Activated CD8-positive, alpha-beta T cell treated with anti-CD3 and anti-CD28 coated beads for 36 hours (primary cell): ENCODE measurements around the gene MYEF2. TPM values are rescaled to one million over a fixed set of nuclear protein-coding genes. Genes with fewer than 3 reads are reported as not detected.

Experiments used
- ATAC-seq: fragments of 200-7000 bp; cut with Tn5 transposase; one replicate; pipeline ENCODE4 v1.10.0; 2021; ENCODE audit warnings: mild to moderate bottlenecking, moderate library complexity
- CTCF ChIA-PET: fragments of 350-600 bp; sonication (Branson Sonifier 250); formaldehyde crosslinking; loops from one replicate; lab custom pipeline; 2021; ENCODE audit warnings: antibody characterized with exemption; lab: Charles Lee
- POLR2A ChIA-PET: fragments of 350-600 bp; sonication (Branson Sonifier 250); formaldehyde crosslinking; loops from one replicate; lab custom pipeline; 2021; ENCODE audit warnings: antibody characterized with exemption; lab: Charles Lee
- DNase-seq: peaks from one replicate; pipeline ENCODE4 v3.0.0-alpha.2; 2020
- H3K27ac Mint-ChIP-seq: one replicate; pipeline ENCODE4 v1.8.0; 2021; ENCODE audit warnings: mild to moderate bottlenecking, mixed read lengths
- H3K27me3 Mint-ChIP-seq: one replicate; pipeline ENCODE4 v1.8.0; 2021; ENCODE audit warnings: mixed read lengths
- H3K36me3 Mint-ChIP-seq: one replicate; pipeline ENCODE4 v1.8.0; 2021; ENCODE audit warnings: low read depth, mixed read lengths
- H3K4me1 Mint-ChIP-seq: one replicate; pipeline ENCODE4 v1.8.0; 2021; ENCODE audit warnings: low read depth, mixed read lengths
- H3K4me3 Mint-ChIP-seq: one replicate; pipeline ENCODE4 v1.8.0; 2021; ENCODE audit warnings: mild to moderate bottlenecking, moderate library complexity, mixed read lengths
- H3K9me3 Mint-ChIP-seq: one replicate; pipeline ENCODE4 v1.8.0; 2021; ENCODE audit warnings: mixed read lengths
- intact Hi-C: fragments of 100-400 bp; cut with micrococcal nuclease; formaldehyde crosslinking; loops from one replicate; pipeline ENCODE4 v1.10.0; 2022
- total RNA-seq, 2 experiments: library from RNA; stranded (reverse); gene quantifications; one replicate each; pipeline ENCODE4 v1.2.3, GENCODE V29; 2021
- TF ChIP-seq, protein P1 (sequence below): fragments of 200-600 bp; IDR thresholded peaks from one replicate; pipeline ENCODE4 v1.8.0; 2022; ENCODE audit warnings: antibody characterized with exemption, mild to moderate bottlenecking

Gene MYEF2
- total RNA-seq, 2 experiments from 2014 or later, result 25.7 to 26.6 TPM

DNA sequence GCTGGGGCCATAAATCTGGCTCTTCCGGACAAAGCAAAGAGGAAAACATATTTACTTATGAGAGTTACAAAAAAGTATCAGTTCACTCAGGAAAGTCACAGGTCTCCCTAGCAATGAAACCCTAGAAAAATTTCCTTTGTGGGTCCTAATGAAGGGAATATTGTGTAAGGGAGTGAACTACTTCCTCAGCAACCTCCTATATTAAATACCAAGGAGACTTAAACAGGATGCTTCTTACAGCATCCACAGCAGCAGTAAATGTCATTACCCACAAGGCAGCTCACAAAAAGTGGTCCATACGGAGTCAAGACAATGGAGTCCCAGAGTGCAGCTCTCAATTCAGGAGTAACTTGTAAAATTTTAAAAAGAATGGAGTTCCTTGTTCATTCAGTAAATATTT lies 72.2 kb downstream of the MYEF2 start:
- ATAC-seq, result no peak
- CTCF ChIA-PET, result no interaction called here
- peaks cover 12% of the 10 kb centered on the region for H3K27me3 Mint-ChIP-seq

DNA sequence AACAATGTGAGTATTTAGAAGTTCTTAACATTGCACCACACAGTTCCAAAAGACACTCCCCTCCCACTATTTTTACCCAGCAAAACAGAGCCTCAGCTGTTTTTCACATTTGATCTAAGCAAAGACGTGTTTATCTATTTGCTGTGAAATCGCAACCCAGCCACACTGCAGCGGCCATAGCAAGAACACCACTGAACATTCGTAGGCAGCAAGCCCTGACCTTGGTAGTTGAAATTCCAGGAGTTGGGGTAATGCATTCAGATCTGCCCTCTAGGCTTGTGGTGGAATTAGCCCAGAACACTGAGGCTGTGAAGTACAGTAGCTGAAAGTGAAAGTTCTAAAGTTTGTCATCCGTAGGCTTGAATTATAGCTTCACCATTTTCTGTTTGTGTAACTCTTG lies 74.4 kb downstream of the MYEF2 start:
- TF ChIP-seq, protein P1, sequence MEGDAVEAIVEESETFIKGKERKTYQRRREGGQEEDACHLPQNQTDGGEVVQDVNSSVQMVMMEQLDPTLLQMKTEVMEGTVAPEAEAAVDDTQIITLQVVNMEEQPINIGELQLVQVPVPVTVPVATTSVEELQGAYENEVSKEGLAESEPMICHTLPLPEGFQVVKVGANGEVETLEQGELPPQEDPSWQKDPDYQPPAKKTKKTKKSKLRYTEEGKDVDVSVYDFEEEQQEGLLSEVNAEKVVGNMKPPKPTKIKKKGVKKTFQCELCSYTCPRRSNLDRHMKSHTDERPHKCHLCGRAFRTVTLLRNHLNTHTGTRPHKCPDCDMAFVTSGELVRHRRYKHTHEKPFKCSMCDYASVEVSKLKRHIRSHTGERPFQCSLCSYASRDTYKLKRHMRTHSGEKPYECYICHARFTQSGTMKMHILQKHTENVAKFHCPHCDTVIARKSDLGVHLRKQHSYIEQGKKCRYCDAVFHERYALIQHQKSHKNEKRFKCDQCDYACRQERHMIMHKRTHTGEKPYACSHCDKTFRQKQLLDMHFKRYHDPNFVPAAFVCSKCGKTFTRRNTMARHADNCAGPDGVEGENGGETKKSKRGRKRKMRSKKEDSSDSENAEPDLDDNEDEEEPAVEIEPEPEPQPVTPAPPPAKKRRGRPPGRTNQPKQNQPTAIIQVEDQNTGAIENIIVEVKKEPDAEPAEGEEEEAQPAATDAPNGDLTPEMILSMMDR, result no peak
- H3K4me3 Mint-ChIP-seq, result no peak overlapping the region
- CTCF ChIA-PET, result no interaction called here

More for the DNA sequence above, 72.2 kb downstream of the MYEF2 start:
- TF ChIP-seq, protein P1, result no peak
- intact Hi-C loops, result loop anchor here (10.0 kb wide), 1 partner anchor 149 kb away; no protein-coding TSS in a partner anchor
- no peaks in the 10 kb centered on the region for H3K36me3 Mint-ChIP-seq
- H3K9me3 Mint-ChIP-seq, result no peaks in the 10 kb centered on the region
- POLR2A ChIA-PET, result no interaction called here
- no peaks in the 10 kb centered on the region for H3K4me1 Mint-ChIP-seq
- no peak for DNase-seq
- H3K4me3 Mint-ChIP-seq, result no peak overlapping the region
- H3K27ac Mint-ChIP-seq, result no peak overlapping the region

DNA sequence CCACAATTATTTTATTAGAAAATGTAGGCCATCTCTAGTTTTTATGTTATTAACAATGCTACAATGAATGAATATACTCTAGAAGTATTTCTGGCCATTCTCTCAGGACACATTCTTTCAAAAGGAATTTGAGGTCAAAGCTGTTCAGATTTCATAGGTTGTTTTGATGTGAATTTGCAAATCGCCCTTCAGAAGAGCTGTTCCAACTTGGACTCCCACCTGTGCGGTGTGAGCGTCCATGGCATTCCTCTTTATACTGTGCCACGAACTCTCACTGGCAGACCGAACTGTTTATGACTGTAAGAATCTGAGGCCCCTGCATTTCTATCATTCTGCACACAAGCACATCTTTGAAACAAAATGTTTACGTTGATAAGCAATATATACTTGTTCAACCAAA lies 75.9 kb downstream of the MYEF2 start:
- intact Hi-C loops, result loop anchor here (10.0 kb wide), 1 partner anchor 153 kb away; no protein-coding TSS in a partner anchor
- no peak overlapping the region for H3K27ac Mint-ChIP-seq
- H3K4me1 Mint-ChIP-seq, result no peaks in the 10 kb centered on the region
- TF ChIP-seq, protein P1, result no peak
- ChIA-PET CTCF (no interaction called here), POLR2A (no interaction called here)
- no peak overlapping the region for H3K4me3 Mint-ChIP-seq
- H3K36me3 Mint-ChIP-seq, result no peaks in the 10 kb centered on the region
- no peaks in the 10 kb centered on the region for H3K9me3 Mint-ChIP-seq
- peaks cover 14% of the 10 kb centered on the region for H3K27me3 Mint-ChIP-seq
- no peak for DNase-seq
- no peak for ATAC-seq

More for the DNA sequence above, 74.4 kb downstream of the MYEF2 start:
- Mint-ChIP-seq H3K27ac (no peak overlapping the region), H3K36me3 (no peaks in the 10 kb centered on the region), H3K27me3 (peaks cover 16% of the 10 kb centered on the region), H3K4me1 (no peaks in the 10 kb centered on the region), H3K9me3 (no peaks in the 10 kb centered on the region)
- no peak for DNase-seq
- intact Hi-C loops, result loop anchor here (10.0 kb wide), 1 partner anchor 151 kb away; no protein-coding TSS in a partner anchor
- no peak for ATAC-seq
- POLR2A ChIA-PET, result no interaction called here

DNA sequence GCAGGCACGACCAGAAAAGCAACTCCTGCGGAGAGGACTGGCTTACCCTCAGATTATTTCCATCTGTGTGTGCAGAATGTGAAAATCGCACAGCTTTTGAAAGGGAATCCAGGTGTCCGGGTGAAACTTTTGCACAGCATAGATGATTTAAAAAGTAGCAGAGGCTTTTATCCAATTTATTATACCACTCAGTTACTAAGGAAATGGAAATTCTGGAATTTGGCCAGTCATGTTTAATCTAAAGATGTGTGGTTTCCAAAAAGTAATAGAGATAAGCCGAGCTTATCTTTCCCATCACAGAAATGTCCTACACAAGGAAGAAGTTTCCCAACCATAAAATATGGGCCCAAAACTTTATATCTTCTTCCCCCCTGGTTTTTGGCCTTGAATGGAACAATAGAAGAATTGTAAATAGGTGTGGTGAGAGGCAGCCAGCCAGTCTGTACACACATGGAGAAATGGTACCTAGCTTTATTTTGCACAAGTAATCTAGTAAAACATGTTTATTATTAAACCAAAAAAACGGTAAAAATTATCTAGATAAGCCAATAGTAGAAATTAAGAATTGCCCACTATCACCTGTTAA lies 76.6 kb downstream of the MYEF2 start:
- POLR2A ChIA-PET, result no interaction called here

DNA sequence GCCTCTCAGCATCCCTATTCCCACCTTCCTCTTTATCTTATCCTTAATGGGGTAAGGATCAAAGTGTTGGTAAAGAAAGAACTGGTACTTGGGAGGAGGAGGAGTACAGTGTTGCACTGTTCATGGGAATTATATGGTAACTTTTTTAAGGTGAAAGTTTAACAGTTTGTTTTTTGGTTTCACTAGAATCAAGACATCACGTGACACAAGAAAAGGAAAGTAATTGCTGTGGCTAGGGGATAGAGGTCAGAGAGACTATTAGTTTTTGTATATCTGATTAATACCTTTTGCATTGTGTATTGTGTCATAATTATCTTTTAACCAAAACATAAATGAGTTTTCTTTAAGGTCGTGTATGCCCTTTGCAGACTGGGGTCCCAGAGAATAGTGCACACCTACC lies 80.8 kb downstream of the MYEF2 start:
- Mint-ChIP-seq H3K9me3 (no peaks in the 10 kb centered on the region), H3K27ac (no peak overlapping the region), H3K36me3 (no peaks in the 10 kb centered on the region), H3K4me3 (no peak overlapping the region), H3K27me3 (peaks cover 8% of the 10 kb centered on the region), H3K4me1 (no peaks in the 10 kb centered on the region)
- TF ChIP-seq, protein P1, result no peak
- ChIA-PET CTCF (no interaction called here), POLR2A (no interaction called here)
- DNase-seq (no peak), ATAC-seq (no peak)
- intact Hi-C loops, result no loop called here

More for the DNA sequence above, 76.6 kb downstream of the MYEF2 start:
- Mint-ChIP-seq H3K27me3 (peaks cover 11% of the 10 kb centered on the region), H3K36me3 (no peaks in the 10 kb centered on the region), H3K9me3 (no peaks in the 10 kb centered on the region), H3K27ac (no peak overlapping the region), H3K4me3 (no peak overlapping the region), H3K4me1 (no peaks in the 10 kb centered on the region)
- TF ChIP-seq, protein P1, result no peak
- intact Hi-C loops, result loop anchor here (10.0 kb wide), 1 partner anchor 153 kb away; no protein-coding TSS in a partner anchor
- no peak for DNase-seq
- no peak for ATAC-seq
- CTCF ChIA-PET, result no interaction called here
